Measurements from ENCODE around the gene MOB4. TPM values are rescaled to one million over a fixed set of nuclear protein-coding genes. Genes with fewer than 3 reads are reported as not detected.
"Not testable (repeated sequence)": the region's sequence is repeated elsewhere in the genome, so short reads cannot be mapped to it uniquely, and the experiment has no call there.

The MOB4 gene
- total RNA-seq, 1 experiment from 2014 or later: 40.1 TPM

- in situ Hi-C loops (cut with HindIII; ENCODE audit: low pct_unique_long_range_greater_than_20kb, low sequenced_read_pairs): no loop called here
- DNase-seq (ENCODE audit: low read depth): no peak
These were observed 57.7 kb downstream of the MOB4 start for GRCh38 chr2:197573608-197574007.

GRCh38 chr2:197575987-197576386, 60.1 kb downstream of the MOB4 start:
- no peak for DNase-seq (ENCODE audit: low read depth)
- in situ Hi-C loops (cut with HindIII; ENCODE audit: low pct_unique_long_range_greater_than_20kb, low sequenced_read_pairs): no loop called here

- DNase-seq (ENCODE audit: low read depth): no peak
- in situ Hi-C loops (cut with HindIII; ENCODE audit: low pct_unique_long_range_greater_than_20kb, low sequenced_read_pairs): no loop called here
These were observed 60.8 kb downstream of the MOB4 start for GRCh38 chr2:197576631-197577030.

GRCh38 chr2:197577446-197577845, 61.6 kb downstream of the MOB4 start:
- DNase-seq (ENCODE audit: low read depth): no peak
- in situ Hi-C loops (cut with HindIII; ENCODE audit: low pct_unique_long_range_greater_than_20kb, low sequenced_read_pairs): no loop called here

GRCh38 chr2:197578294-197578693, 62.4 kb downstream of the MOB4 start:
- DNase-seq (ENCODE audit: low read depth); in situ Hi-C loops (cut with HindIII; ENCODE audit: low pct_unique_long_range_greater_than_20kb, low sequenced_read_pairs): not testable (repeated sequence)

- in situ Hi-C loops (cut with HindIII; ENCODE audit: low pct_unique_long_range_greater_than_20kb, low sequenced_read_pairs); DNase-seq (ENCODE audit: low read depth): not testable (repeated sequence)
These were observed 64.3 kb downstream of the MOB4 start for GRCh38 chr2:197580166-197580565.

GRCh38 chr2:197587255-197587654, 71.4 kb downstream of the MOB4 start:
- in situ Hi-C loops (cut with HindIII; ENCODE audit: low pct_unique_long_range_greater_than_20kb, low sequenced_read_pairs); DNase-seq (ENCODE audit: low read depth): not testable (repeated sequence)

GRCh38 chr2:197591339-197592072, 75.6 kb downstream of the MOB4 start:
- no peak for DNase-seq (ENCODE audit: low read depth)
- in situ Hi-C loops (cut with HindIII; ENCODE audit: low pct_unique_long_range_greater_than_20kb, low sequenced_read_pairs): no loop called here

GRCh38 chr2:197596766-197597165, 80.9 kb downstream of the MOB4 start:
- in situ Hi-C loops (cut with HindIII; ENCODE audit: low pct_unique_long_range_greater_than_20kb, low sequenced_read_pairs): no loop called here
- no peak for DNase-seq (ENCODE audit: low read depth)

GRCh38 chr2:197597166-197597565, 81.3 kb downstream of the MOB4 start:
- in situ Hi-C loops (cut with HindIII; ENCODE audit: low pct_unique_long_range_greater_than_20kb, low sequenced_read_pairs): no loop called here
- DNase-seq (ENCODE audit: low read depth): no peak

GRCh38 chr2:197598450-197598849, 82.6 kb downstream of the MOB4 start:
- no peak for DNase-seq (ENCODE audit: low read depth)
- in situ Hi-C loops (cut with HindIII; ENCODE audit: low pct_unique_long_range_greater_than_20kb, low sequenced_read_pairs): no loop called here

GRCh38 chr2:197599285-197599965, 83.6 kb downstream of the MOB4 start:
- DNase-seq (ENCODE audit: low read depth): no peak

GRCh38 chr2:197600306-197600705, 84.4 kb downstream of the MOB4 start:
- in situ Hi-C loops (cut with HindIII; ENCODE audit: low pct_unique_long_range_greater_than_20kb, low sequenced_read_pairs): no loop called here

More at GRCh38 chr2:197599285-197599965, 83.6 kb downstream of the MOB4 start:
- in situ Hi-C loops (cut with HindIII; ENCODE audit: low pct_unique_long_range_greater_than_20kb, low sequenced_read_pairs): no loop called here

GRCh38 chr2:197601726-197602125, 85.9 kb downstream of the MOB4 start:
- in situ Hi-C loops (cut with HindIII; ENCODE audit: low pct_unique_long_range_greater_than_20kb, low sequenced_read_pairs): no loop called here
- DNase-seq (ENCODE audit: low read depth): peak; percentile 3

More at GRCh38 chr2:197600306-197600705, 84.4 kb downstream of the MOB4 start:
- DNase-seq (ENCODE audit: low read depth): no peak

Other genes with a start within 250 kb of the MOB4 start
- 26.1 and 77.6 TPM in 2 replicates for gene ANKRD44, start 205.3 kb upstream of the MOB4 start, total RNA-seq (2014; rRNA removed; shearing (Covaris generic); ENCODE audit: low replicate concordance)
- 157 and 159 TPM in 2 replicates for gene SF3B1, start 81.0 kb upstream of the MOB4 start, total RNA-seq (2014; rRNA removed; shearing (Covaris generic); ENCODE audit: low replicate concordance)
- 37.8 and 42.4 TPM in 2 replicates for gene COQ10B, start 62.5 kb upstream of the MOB4 start, total RNA-seq (2014; rRNA removed; shearing (Covaris generic); ENCODE audit: low replicate concordance)
- 86.1 and 99.1 TPM in 2 replicates for gene HSPD1, start 16.2 kb upstream of the MOB4 start, total RNA-seq (2014; rRNA removed; shearing (Covaris generic); ENCODE audit: low replicate concordance)
- 174 and 209 TPM in 2 replicates for gene HSPE1, start 15.7 kb upstream of the MOB4 start, total RNA-seq (2014; rRNA removed; shearing (Covaris generic); ENCODE audit: low replicate concordance)
- gene RFTN2, start 159.5 kb downstream of the MOB4 start, total RNA-seq (2014; rRNA removed; shearing (Covaris generic); ENCODE audit: low replicate concordance): not detected in 2 replicates
- gene MARS2, start 189.3 kb downstream of the MOB4 start, total RNA-seq (2014; rRNA removed; shearing (Covaris generic); ENCODE audit: low replicate concordance): 2.4 and 6.6 TPM in 2 replicates